ENCODE results near the gene SLC25A42.

DNA sequence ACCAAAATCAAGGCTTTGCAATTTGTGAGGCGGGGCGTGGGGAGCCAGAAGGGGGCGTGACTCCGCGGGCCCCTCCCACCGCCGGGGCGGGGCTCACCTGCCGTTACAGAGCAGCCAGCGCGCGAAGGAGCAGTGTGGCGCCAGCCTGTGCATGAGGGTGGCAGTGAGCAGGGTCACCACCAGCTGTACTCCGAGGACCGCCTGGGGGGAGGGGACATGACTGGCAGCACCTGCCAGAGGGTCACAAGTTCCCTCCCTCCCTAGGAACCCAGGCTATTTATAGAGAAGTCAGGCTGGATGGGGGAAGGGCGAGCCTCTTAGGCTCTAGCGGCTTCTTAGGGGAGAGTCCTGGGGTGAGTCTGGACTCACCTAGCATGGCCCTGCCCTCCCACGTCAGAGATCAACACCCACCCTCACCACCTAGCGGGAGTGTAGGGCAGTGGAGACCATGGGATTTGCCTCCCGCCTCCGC is 70.9 kb downstream of the SLC25A42 start:
- TF ChIP-seq, protein P1, sequence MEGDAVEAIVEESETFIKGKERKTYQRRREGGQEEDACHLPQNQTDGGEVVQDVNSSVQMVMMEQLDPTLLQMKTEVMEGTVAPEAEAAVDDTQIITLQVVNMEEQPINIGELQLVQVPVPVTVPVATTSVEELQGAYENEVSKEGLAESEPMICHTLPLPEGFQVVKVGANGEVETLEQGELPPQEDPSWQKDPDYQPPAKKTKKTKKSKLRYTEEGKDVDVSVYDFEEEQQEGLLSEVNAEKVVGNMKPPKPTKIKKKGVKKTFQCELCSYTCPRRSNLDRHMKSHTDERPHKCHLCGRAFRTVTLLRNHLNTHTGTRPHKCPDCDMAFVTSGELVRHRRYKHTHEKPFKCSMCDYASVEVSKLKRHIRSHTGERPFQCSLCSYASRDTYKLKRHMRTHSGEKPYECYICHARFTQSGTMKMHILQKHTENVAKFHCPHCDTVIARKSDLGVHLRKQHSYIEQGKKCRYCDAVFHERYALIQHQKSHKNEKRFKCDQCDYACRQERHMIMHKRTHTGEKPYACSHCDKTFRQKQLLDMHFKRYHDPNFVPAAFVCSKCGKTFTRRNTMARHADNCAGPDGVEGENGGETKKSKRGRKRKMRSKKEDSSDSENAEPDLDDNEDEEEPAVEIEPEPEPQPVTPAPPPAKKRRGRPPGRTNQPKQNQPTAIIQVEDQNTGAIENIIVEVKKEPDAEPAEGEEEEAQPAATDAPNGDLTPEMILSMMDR (IDR thresholded peaks at IDR 0.05) = no peak
- TF ChIP-seq EZH2 (IDR thresholded peaks at IDR 0.05; ENCODE audit: borderline replicate concordance, insufficient read depth, low read depth, low read length, poor library complexity, severe bottlenecking) = no peak
